HG02981 (cell line): ENCODE measurements around the gene CREG1.

Experiments
- ATAC-seq: cut with Tn5 transposase; IDR thresholded peaks from one replicate; pipeline ENCODE4 v1.9.1; 2021; ENCODE audit warnings: mild to moderate bottlenecking, moderate library complexity; ENCODE audit not compliant: unreplicated experiment

The CREG1 gene

DNA sequence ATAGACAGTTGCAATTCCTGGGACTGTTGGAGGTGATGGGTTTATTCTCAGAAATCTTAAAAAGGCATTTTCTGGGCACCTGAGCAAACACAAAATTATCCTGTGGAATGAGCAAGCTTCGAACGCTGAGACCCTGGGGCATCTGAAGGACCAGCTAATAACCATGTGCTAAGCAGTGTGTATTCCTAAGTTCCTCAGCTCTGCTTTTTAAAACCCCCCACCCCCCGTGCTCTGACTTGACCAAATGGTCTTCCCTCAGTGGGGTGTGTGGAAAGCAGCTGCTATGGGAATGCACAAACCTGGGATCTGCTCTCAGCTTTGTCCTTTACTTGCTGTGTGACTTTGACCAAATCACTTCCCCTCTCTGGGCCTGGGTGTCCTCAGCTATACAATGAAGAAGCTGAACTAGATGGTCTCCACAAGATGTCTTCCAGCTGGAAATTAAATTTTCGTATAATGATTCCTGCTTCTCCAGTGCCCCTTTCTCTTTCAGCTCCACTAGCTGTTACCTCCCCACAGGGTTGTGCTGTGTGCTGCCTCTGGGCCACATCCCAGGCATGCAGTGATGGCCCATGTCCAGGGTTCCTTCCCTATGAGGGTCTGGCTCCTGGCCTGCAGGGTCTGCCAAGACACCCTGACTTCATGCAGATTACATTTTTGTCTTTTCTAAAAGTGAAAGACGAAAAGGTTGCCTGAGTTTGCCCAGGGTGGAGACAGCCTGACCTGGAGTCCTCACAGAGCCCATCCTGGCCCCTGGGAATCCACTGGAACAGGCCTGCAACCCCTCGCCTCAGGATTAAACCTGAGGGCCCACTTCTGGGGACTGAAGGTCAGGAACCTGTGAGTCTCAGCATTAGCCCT, 20.4 kb downstream of the CREG1 start:
- ATAC-seq = no peak

DNA sequence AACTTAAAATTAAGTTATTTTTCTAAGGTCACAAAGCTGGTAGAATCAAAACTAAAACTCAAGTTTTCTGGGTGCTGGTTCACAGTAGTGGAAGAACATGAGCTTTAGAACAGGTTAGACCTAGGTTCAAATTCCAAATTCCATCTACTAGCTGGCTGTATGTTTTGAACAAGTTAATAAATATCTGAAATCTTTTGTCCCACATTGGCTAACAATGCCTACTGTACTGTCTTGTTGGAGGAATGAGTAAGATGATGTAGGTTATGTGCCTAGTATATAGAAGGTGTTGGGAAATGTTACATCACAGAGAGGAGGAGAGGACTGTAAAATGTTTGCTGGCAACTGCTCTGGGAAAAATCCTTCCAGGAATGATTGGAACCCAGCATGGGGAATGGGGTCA, 21.2 kb downstream of the CREG1 start:
- no peak for ATAC-seq

DNA sequence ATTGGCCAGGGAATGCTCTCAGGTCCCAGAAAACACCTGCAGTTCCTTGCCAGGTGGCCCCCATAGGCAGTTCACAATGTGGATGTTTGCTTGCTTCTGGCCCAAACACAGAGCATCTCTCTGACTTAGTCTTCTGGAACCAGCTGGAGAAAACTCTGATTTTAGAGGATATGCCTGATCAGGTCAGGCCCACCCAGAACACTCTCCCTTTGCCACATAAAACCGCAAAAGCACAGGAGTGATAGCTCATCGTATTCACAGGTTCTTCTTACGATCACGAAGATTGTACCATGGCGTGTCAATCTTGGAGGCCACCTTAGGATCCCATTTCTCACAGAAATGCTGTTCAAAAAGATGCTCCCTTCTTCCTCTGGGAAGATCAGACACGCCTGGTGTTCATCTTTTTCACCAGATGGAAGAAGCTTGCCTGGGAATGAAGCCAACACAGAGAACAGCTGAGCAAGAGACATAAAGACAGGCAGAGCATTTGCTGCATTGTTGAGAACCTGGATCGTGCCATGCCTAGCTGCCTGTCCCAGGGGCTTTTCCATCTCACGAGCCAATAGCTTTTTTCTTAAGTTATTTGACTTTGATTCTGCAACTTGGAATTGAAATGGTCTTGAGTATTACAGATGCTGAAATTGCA, 23.6 kb downstream of the CREG1 start:
- ATAC-seq = no peak

DNA sequence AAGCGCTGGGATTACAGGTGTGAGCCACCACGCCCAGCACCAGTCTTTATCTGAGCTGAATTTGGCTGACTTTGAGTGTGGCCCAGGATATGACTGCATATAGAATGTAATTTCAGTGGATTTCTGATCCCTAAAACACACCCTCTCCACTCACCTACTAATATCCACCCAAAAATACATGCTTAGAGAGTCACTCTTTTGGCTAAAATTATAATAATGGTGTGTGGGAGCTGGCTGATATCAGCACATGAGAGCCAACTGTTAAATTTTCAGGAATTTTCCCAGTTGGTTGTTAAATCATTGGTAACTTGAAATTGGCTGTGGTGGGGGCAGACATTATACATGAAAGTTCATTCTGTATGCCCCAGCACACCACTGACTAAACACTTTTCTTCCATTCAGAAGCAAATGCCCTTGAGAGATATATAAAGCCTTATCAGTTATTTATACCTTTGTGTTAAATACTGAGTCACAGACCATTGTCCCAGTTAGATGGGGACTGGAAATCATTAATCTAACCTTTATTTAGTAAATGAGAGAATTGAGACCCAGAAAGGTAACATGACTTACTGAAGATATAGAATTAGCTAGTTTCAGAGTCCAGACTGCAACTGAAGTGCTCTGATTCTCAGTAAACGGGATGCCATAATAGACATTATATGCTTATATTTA, 25.4 kb downstream of the CREG1 start:
- ATAC-seq = no peak

DNA sequence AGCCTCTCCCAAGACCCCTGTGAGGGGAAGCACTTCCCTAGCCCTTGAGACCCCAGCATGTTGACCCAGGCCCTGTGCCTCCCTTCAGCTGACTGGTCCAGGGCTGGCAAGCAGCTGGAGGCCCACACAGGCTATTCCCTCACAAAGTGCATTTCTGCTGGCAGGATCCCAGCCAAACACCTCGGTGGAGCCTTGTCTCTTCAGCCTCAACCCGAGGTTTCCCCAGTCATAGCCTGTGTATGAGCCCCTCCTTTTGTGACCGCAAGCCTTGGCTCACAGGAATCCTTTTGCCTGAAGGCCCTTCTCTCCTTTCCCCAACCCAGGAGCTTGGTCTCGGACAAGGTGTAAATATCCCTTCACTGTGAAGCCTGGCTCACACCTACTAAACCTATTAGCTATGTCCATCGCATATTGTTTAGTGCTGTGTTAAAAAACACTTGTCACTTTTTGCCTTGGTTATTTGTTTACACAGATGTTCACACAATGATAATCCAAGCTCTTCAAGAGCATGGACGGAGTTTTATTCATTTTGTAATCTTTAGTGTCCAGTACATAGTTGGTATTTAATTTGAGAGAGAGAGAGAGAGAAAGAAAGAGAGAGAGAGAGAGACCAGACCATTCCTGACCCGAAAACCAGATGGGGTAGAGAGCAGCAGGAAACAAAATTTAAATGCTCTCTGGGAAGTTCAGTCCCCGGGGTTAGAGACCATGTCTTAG, 26.7 kb downstream of the CREG1 start:
- no peak for ATAC-seq

DNA sequence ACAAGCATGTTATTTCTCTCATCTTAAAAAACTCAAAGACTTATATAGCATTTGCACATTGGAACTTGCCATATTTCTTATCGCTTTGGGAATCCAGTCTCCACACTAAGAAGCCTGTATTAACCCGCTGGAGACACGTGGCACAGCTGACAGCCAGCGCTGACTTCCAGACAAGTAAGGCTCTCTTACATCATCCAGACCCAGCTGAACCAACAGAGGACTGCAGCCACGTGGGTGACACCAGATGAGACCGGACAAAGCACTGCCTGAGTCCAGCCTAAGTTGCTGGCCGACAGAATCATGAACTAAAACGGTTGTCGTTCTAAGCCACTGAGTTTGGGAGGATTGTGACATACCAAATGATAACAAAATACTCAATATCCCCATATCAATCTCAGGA, 28.9 kb downstream of the CREG1 start:
- ATAC-seq = no peak

DNA sequence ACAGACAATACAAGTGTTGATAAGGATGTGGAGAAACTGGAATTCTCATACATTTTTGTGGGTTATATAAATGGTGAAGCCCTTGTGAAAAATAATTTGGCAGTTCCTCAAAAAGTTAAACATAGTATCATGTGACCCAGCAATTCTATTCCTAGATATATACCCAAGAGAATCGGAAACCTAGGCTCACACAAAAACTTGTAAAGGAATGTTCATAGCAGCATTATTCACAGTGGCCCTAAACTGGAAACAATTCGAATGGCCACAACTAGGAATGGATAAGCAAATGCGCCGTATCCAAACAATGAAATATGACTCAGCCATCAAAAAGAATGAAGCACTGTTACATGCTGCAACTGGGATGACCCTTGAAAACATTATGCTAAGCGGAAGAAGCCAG, 31.3 kb downstream of the CREG1 start:
- ATAC-seq = no peak

DNA sequence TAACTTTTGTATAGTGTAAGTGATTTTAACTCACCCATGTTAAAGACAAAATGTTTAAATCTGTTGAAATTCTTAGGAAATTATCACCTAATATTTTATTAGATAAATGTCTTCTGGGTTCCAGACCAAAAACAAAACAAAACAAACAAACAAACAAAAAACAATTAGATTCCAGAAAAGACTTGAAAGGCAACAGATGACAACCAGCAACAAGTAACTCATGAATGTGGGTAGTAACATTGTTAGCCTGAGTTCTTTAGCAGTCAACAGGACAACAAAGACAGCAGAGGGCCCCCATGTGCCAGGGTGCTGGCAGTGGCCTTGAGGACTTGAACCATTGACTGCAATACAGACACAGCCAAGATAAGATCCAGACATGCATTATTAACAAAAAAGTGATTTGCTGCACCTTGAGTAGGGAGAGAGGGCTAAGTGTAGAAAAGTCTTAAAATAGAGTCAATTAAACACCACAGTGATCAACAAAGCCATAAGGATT, 32.8 kb downstream of the CREG1 start:
- no peak for ATAC-seq

DNA sequence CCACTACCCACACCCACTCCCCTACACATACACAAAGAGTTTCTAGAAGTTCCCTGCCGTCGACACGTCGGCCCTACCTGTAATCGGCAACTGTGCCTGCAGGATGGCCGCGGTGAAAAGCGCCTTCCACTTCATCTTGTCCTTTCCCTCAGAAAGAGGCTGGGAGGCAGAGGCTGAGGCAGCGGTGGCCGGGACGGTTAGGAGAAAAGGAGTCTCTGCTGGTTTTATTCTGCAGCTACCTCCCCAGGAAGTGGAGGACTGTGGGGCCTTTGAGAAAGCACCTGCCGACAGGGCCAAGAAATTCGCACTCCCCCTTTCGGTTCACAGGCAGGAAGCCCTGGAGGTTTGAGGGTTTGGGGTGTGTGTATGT, 35.2 kb downstream of the CREG1 start, which contains the start of gene CD247:
Gene CD247 (minus strand): TSS at position 199 of the 370 bp plus-strand sequence. CDS start 64 bp downstream, at position 135.
- ATAC-seq = no peak

DNA sequence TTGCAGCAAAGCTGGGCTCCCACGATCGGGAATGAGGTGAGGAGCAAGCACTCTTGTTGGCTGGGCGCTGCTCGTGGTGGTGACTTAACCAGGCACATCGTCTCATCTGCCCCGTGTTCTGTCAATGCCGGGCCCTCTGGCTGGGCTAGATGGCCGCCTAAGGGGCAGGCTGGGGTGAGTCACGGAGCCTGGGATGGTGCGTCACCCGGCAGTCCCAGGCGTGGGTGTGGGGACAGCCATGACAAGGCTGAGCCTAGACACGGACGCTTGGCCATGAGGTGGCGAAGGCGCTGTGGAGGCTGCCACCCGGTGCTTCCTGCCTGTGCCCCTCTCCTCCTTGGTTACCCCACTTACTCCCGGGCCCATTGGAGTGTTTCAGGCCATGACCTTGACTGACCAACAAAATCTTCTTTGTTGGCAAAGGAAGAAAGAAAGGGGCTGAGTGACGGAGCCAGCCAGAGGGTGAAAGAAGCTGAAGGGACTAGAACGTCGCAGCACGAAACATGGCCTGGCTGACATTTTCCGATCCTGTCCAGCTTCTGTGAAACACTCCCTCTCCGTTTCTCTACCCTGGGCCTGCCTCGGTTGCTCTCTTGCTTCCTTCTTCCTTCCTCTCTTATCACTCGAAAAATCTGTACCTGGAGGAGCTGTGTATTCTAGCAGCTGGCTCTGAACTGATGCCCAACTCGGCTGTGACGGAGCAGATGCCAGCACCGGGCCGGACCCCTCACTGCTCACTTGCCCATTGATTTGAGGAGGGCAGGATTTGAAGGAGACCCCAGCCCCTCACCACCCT, 35.8 kb downstream of the CREG1 start:
- ATAC-seq = no peak

DNA sequence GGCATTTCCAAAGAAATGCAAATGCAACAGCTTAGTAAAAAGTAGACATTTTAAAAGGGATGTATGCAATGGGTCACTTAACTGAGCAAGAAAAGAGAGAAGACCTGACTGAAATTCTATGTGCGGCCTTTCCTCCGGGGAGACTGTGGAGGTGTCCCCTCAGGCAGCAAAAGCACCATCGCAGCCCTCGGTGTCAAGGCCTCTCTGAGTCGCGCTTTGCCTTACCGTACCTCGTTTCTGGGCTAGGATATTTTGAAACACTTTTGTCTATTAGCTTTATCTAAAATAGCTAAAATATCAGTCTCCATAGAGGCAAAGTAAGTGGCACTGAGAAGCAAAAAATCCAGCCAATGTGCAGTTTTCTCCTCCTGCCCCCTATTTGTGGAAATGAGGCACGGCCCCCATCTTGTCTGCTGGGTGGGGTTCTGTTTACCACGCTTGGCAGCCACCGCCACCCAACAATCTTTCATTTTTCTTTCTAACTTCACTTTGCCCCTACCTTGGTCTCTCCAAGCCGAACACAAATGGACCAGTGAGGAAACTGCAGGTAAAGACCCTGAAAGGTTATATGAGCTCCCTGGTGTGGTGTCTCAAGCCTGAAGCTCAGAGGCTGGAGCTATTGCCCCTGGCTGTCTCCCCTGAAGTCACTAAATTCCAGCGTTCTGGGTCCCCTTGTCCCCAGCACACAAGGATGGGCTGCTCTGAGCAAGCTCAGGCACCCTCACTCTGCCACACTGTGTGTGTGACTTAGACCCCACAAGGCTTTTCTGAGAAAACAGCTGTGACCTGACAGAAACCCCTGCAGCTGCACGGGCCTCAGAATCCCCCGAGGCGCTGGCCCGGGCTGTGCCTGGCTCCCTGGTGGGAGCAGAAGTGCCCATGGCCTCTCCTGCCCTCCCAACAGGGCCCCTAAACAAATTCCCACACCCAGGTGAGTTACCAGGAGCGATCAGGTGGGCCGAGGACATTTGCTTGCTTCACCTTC, 36.9 kb downstream of the CREG1 start:
- no peak for ATAC-seq

DNA sequence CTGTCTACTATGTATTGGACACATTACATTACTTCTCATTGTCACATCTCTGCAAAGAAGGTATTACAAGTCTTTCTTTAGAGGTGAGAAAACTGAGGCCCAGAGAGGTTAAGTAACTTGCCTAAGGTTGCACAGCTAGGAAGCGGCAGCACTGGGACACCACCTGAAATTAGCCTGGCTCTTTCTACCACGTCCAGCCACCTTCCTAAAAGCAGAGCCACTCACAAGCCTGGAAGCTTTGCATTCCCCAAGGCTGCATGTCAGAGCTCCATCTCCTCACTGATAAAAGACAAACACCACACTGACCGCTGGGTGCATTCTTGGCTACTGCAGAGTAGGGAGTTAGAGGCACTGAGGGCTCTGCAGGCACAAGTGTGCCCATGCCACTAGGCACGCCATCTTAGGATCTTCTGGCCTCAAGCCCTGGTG, 37.7 kb downstream of the CREG1 start:
- no peak for ATAC-seq

DNA sequence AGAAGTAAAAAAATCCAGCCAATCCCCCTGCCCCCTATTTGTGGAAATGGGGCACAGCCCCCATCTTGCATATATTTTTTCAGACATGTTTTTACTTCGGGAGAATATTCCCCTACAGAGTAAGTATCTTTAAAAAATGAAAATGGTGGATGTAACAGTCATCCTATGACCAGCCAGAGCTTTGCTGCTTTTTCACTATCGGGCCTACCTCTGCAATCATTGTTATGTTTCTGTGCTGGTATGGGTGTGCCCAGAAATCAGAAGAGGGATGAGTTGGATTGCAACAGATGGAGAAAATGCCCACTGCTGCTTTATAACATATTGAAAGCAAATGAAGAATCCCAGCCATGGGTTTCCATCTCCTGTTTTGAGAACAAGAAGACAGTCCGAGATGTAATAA, 38.1 kb downstream of the CREG1 start:
- ATAC-seq = no peak

DNA sequence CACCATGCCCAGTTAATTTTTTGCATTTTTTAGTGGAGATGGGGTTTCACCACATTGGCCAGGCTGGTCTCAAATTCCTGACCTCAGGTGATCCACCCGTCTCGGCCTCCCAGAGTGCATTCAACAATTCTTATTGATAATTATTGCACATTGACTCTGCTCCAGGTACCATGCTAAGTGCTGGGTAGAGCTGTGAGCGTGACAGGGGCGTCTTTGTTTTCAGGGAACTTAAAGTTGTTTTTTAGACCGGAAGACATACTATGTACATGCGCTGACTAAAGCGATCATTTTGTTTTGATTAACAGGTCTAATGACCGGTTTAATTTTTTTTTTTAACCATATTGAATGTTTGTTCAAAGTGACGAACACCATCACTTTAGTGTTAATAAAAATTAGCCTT, 39.3 kb downstream of the CREG1 start:
- ATAC-seq = no peak

DNA sequence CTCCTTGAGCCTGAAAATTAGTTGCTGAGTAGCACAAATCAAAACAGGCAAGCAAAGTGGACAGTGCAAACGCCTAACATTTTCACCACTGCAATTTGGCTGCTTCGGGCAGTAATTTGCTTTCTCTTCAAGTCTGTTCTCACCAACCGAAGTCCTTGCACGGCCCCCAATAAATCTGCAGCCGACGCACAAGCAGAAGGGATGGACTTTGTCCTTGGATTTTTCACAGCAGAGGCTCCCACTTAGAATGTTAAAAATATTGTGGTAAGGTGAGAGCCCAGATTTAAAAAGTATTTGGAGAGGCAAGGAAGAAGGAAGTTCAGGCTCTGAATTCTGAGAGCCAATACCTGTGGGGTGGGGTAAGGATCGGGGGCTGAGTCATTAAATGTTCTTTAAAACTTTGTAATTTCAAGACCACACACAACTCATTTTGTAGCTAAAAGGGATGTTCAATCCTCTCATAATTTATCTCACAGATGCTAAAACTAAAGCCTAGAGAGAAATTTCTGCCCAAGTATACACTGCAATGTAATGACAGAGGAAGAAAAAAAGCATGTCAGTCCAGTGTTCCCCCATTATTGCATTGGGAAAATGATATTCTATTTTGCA, 41.4 kb downstream of the CREG1 start:
- no peak for ATAC-seq

DNA sequence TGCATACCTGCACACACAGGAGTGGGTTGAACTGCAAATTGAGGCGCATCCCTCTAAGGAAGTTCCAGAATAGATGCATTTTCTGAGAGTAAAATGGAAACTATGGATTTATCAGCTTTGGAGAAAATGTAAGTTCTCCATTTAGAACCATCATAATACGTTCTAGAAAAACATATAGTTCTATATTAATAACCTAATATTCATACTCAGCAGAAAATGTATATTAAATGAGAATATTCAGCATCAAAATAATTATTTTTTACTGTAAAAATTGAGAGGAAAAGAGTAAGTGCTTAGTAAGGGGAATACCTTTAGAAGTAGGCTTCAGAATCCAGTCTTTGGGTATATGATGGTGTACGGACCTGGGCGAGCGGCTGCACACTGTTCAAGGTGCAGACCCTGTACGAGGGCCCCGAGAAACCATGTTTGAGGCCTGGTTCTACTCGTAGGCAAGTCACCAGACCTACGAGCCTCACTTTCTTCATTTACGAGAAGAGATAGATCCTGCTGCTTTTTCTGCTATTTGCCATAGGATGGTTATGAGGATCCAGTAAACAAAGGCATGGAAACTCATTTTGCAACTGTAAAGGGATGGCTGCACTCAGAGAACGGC, 42.1 kb downstream of the CREG1 start:
- no peak for ATAC-seq

DNA sequence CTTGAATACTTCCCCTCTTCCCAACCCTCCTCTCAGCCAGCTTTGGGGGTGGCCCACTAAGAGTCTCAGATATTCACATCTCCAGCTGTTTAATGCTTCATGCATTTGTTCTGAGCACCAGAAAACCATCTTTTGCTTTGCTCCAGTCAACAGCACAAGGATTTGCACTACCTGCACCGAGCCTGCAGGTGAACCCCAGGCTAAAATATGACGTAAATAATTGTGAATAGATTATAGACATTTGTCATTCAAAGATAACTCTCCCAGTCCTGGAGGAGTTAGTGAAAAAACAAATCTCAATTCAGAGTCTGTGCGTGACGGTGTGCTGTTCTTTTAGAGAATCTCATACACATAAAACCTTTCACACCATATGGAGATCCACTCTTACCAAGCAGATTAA, 42.7 kb downstream of the CREG1 start:
- ATAC-seq = no peak

DNA sequence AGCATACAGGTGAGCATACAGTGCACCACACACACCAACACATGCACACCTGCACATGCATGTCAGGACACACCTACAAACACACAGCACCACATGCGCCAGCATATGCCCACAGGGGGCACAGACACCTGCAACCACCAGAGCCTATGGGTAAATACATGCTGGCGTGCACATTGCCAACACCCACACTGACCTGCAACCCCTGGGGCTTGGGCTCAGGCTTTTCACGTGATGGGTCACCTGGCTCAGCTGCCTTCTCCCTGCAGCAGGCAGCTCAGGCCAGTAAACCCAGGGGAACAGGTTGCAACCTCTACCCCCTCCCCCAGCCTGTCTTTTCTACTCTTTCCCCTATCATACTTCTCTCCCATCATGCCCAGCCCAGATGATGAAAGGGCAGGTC, 43.3 kb downstream of the CREG1 start:
- no peak for ATAC-seq
